Lung (tissue), 13 donors: ENCODE data around the gene MAJIN. TPM values are rescaled to one million over a fixed set of nuclear protein-coding genes. Genes with fewer than 3 reads are reported as not detected.
A peak's percentile ranks its signal among the peaks of the same experiment; 100 is the strongest.

Experiments
- ATAC-seq: fragments of 200-7000 bp; cut with Tn5 transposase; one replicate; pipeline ENCODE4 v1.9.1; 2020; ENCODE audit warnings: moderate number of reproducible peaks; ENCODE audit not compliant: insufficient read depth, low FRiP score
- DNase-seq, 3 donors: peaks; one replicate each; pipeline ENCODE4 v3.0.0-alpha.2; 2013 to 2017
- H3K27ac ChIP-seq, 2 donors: one replicate each; pipeline ENCODE4 v1.5.1; 2013; ENCODE audit warnings: mild to moderate bottlenecking in 2 of 2, moderate library complexity in 2 of 2, control low read depth in 1 of 2, inconsistent platforms in 1 of 2, low read depth in 1 of 2, low read length in 1 of 2
- H3K27me3 ChIP-seq, 3 donors: one replicate each; pipeline ENCODE4 v1.5.1; 2013; ENCODE audit warnings: low read length in 2 of 3; ENCODE audit not compliant: control insufficient read depth in 3 of 3, insufficient read depth in 3 of 3
- H3K36me3 ChIP-seq, 4 donors: one replicate each; pipeline ENCODE4 v1.5.1; 2013; ENCODE audit warnings: low read length in 4 of 4, mild to moderate bottlenecking in 1 of 4, moderate library complexity in 1 of 4; ENCODE audit not compliant: control insufficient read depth in 4 of 4, insufficient read depth in 4 of 4
- H3K4me1 ChIP-seq, 5 donors: one replicate each; pipeline ENCODE4 v1.5.1; 2013; ENCODE audit warnings: low read length in 5 of 5, mild to moderate bottlenecking in 2 of 5, moderate library complexity in 1 of 5; ENCODE audit not compliant: control insufficient read depth in 5 of 5, insufficient read depth in 5 of 5
- H3K4me3 ChIP-seq: one replicate; pipeline ENCODE4 v1.5.1; 2013; ENCODE audit warnings: mild to moderate bottlenecking, control low read depth, moderate library complexity
- H3K9ac ChIP-seq, 2 donors: one replicate each; pipeline ENCODE4 v1.5.1; 2013; ENCODE audit warnings: low read length in 2 of 2, control low read depth in 1 of 2; ENCODE audit not compliant: insufficient read depth in 1 of 2
- H3K9me3 ChIP-seq, 4 donors: one replicate each; pipeline ENCODE4 v1.5.1; 2013; ENCODE audit warnings: low read length in 3 of 4, mild to moderate bottlenecking in 1 of 4, moderate library complexity in 1 of 4; ENCODE audit not compliant: control insufficient read depth in 4 of 4, insufficient read depth in 3 of 4
- CTCF ChIP-seq: IDR thresholded peaks from 2 replicates; pipeline ENCODE4 v1.5.1; 2012; ENCODE audit warnings: mild to moderate bottlenecking; ENCODE audit errors: control extremely low read depth, extremely low read depth
- WGBS, 2 donors: extraction: QIAGEN DNeasy Blood & Tissue Kit; methylation state at CpG; one replicate each; pipeline ENCODE4 v1.1.7; 2013; 5-methylcytosine and 5-hydroxymethylcytosine counted together
- polyA plus RNA-seq, 2 donors: library from polyadenylated mRNA; stranded (reverse); fragments of 200-250 nt; gene quantifications; one replicate each; pipeline ENCODE4 v1.2.1, GENCODE V29; 2013
- small RNA-seq: library from RNA; depleted of rRNA; stranded (forward); fragments of <200 nt; gene quantifications from one replicate; pipeline ENCODE3, GENCODE V24; 2014; ENCODE audit warnings: low replicate concordance
- total RNA-seq, 2 donors: library from RNA; depleted of rRNA in 1 of 2; stranded (reverse); fragments of >200 nt in 1 of 2; gene quantifications; one replicate each; pipeline ENCODE4 v1.2.1, GENCODE V29; 2014 to 2021
- donor health status: control.
- donor health status: control.
- donor health status: Bipolar disorder and iron deficiency.
- donor health status: healthy.
- donor health status: DM: yes; HTN: yes; CAD: no.

MAJIN gene
- total and polyA plus RNA-seq, 4 donors: 0.24 to 0.55 (median 0.39) TPM; not detected in 1

- Histone ChIP-seq H3K27ac (no peak overlapping the region), H3K4me1 (peaks cover 0 to 11% (median 6%) of the 10 kb centered on the region in 5 donors), H3K9me3 (no peaks in the 10 kb centered on the region), H3K27me3 (no peaks in the 10 kb centered on the region), H3K36me3 (no peaks in the 10 kb centered on the region), H3K4me3 (no peak overlapping the region), H3K9ac (peak overlapping the region in 1 of 2 donors; percentile 43)
- ATAC-seq (no peak), DNase-seq (no peak)
- 68 to 75% methylated on average over 9 of the region's 9 CpGs for WGBS, 2 donors
- TF ChIP-seq CTCF: no peak
Observed at GRCh38 chr11:64888729-64889511, 83.0 kb downstream of the MAJIN start.

- Histone ChIP-seq H3K27ac (peak overlapping the region in 1 of 2 donors; percentile 13), H3K4me3 (no peak overlapping the region), H3K4me1 (peaks cover 0 to 11% (median 6%) of the 10 kb centered on the region in 5 donors), H3K27me3 (no peaks in the 10 kb centered on the region), H3K36me3 (no peaks in the 10 kb centered on the region), H3K9me3 (no peaks in the 10 kb centered on the region), H3K9ac (peak overlapping the region in 1 of 2 donors; percentile 48)
- ATAC-seq: no peak
- no peak for TF ChIP-seq CTCF
- no peak for DNase-seq
- 68 to 73% methylated on average over 8 of the region's 8 CpGs for WGBS, 2 donors
Observed at GRCh38 chr11:64888406-64888728, 83.5 kb downstream of the MAJIN start.

Small RNA genes lying within 50 kb of the gene (small RNA-seq; reads per million reads assigned to genes)
- gene MIR6749 (0.06 reads per million), gene MIR6750 (not detected), gene MIR6879 (not detected)

Other genes starting within 250 kb of the MAJIN start
- 1 to 10 TPM; 1.7 to 6.6 TPM for gene NRXN2, start 248.9 kb downstream of the MAJIN start, total RNA-seq
- gene NRXN2, start 248.9 kb downstream of the MAJIN start, polyA plus RNA-seq: under 1 TPM; 0.39 to 0.56 TPM
- 10 to 100 TPM; 20.0 to 39.3 TPM for gene RASGRP2, start 228.0 kb downstream of the MAJIN start, total RNA-seq
- 10 to 100 TPM; 22.2 to 46.4 TPM for gene RASGRP2, start 228.0 kb downstream of the MAJIN start, polyA plus RNA-seq
- 1 to 10 TPM; 3.7 to 3.8 TPM for gene PYGM, start 212.1 kb downstream of the MAJIN start, total RNA-seq
- 1 to 10 TPM; 1.2 TPM for gene PYGM, start 212.1 kb downstream of the MAJIN start, polyA plus RNA-seq
- 100 to 1,000 TPM; 196 to 213 TPM for gene SF1, start 193.6 kb downstream of the MAJIN start, total RNA-seq
- gene SF1, start 193.6 kb downstream of the MAJIN start, polyA plus RNA-seq: 10 to 100 TPM; 76.2 to 97.8 TPM
- gene MAP4K2, start 168.9 kb downstream of the MAJIN start, total RNA-seq: 10 to 100 TPM; 23.3 to 41.8 TPM
- 10 to 100 TPM; 15.0 to 24.3 TPM for gene MAP4K2, start 168.9 kb downstream of the MAJIN start, polyA plus RNA-seq
- 10 to 100 TPM; 18.8 to 24.9 TPM for gene MEN1, start 161.6 kb downstream of the MAJIN start, total RNA-seq
- 10 to 100 TPM; 15.0 to 18.5 TPM for gene MEN1, start 161.6 kb downstream of the MAJIN start, polyA plus RNA-seq
- gene CDC42BPG, start 127.5 kb downstream of the MAJIN start, total RNA-seq: 10 to 100 TPM; 11.2 to 23.5 TPM
- gene CDC42BPG, start 127.5 kb downstream of the MAJIN start, polyA plus RNA-seq: 1 to 10 TPM; 7.1 to 10.0 TPM
- gene EHD1, start 93.5 kb downstream of the MAJIN start, total RNA-seq: 100 to 1,000 TPM in 1 of 2 donors, 10 to 100 TPM in 1; 71.2 to 139 TPM
- 100 to 1,000 TPM in 1 of 2 donors, 10 to 100 TPM in 1; 42.1 to 144 TPM for gene EHD1, start 93.5 kb downstream of the MAJIN start, polyA plus RNA-seq
- gene ATG2A, start 54.9 kb downstream of the MAJIN start, total RNA-seq: 10 to 100 TPM; 17.4 to 32.5 TPM
- gene ATG2A, start 54.9 kb downstream of the MAJIN start, polyA plus RNA-seq: 10 to 100 TPM; 19.1 to 22.9 TPM
- gene PPP2R5B, start 47.4 kb downstream of the MAJIN start, total RNA-seq: 10 to 100 TPM in 1 of 2 donors, 1 to 10 TPM in 1; 9.8 to 27.8 TPM
- 10 to 100 TPM; 14.4 to 20.2 TPM for gene PPP2R5B, start 47.4 kb downstream of the MAJIN start, polyA plus RNA-seq
- gene GPHA2, start 36.2 kb downstream of the MAJIN start, total RNA-seq: not detected
- under 1 TPM in 1 of 2 donors, not detected in 1; 0.19 TPM for gene GPHA2, start 36.2 kb downstream of the MAJIN start, polyA plus RNA-seq
- 1 to 10 TPM; 2.9 to 6.3 TPM for gene BATF2, start 24.9 kb upstream of the MAJIN start, total RNA-seq
- 1 to 10 TPM; 3.7 to 7.4 TPM for gene BATF2, start 24.9 kb upstream of the MAJIN start, polyA plus RNA-seq
- 10 to 100 TPM; 37.4 to 95.4 TPM for gene ARL2, start 42.1 kb upstream of the MAJIN start, total RNA-seq
- gene ARL2, start 42.1 kb upstream of the MAJIN start, polyA plus RNA-seq: 100 to 1,000 TPM in 1 of 2 donors, 10 to 100 TPM in 1; 92.5 to 127 TPM
- gene SNX15, start 55.3 kb upstream of the MAJIN start, total RNA-seq: 10 to 100 TPM; 16.2 to 28.4 TPM
- 10 to 100 TPM; 18.4 to 19.4 TPM for gene SNX15, start 55.3 kb upstream of the MAJIN start, polyA plus RNA-seq
- 10 to 100 TPM in 1 of 2 donors, 1 to 10 TPM in 1; 5.1 to 17.6 TPM for gene SAC3D1, start 69.1 kb upstream of the MAJIN start, total RNA-seq
- gene SAC3D1, start 69.1 kb upstream of the MAJIN start, polyA plus RNA-seq: 10 to 100 TPM; 12.7 to 15.9 TPM
- gene NAALADL1, start 86.4 kb upstream of the MAJIN start, total RNA-seq: 10 to 100 TPM; 12.4 to 22.0 TPM
- gene NAALADL1, start 86.4 kb upstream of the MAJIN start, polyA plus RNA-seq: 10 to 100 TPM in 1 of 2 donors, 1 to 10 TPM in 1; 7.4 to 14.0 TPM
- 1 to 10 TPM; 2.2 to 2.7 TPM for gene CDCA5, start 111.9 kb upstream of the MAJIN start, total RNA-seq
- 1 to 10 TPM; 1.8 to 2.1 TPM for gene CDCA5, start 111.9 kb upstream of the MAJIN start, polyA plus RNA-seq
- gene ZFPL1, start 112.1 kb upstream of the MAJIN start, total RNA-seq: 10 to 100 TPM; 34.5 to 35.4 TPM
- 10 to 100 TPM; 35.1 to 45.8 TPM for gene ZFPL1, start 112.1 kb upstream of the MAJIN start, polyA plus RNA-seq
- 100 to 1,000 TPM; 128 to 164 TPM for gene VPS51, start 124.1 kb upstream of the MAJIN start, total RNA-seq
- gene VPS51, start 124.1 kb upstream of the MAJIN start, polyA plus RNA-seq: 100 to 1,000 TPM in 1 of 2 donors, 10 to 100 TPM in 1; 69.6 to 120 TPM
- gene TM7SF2, start 139.8 kb upstream of the MAJIN start, total RNA-seq: 10 to 100 TPM; 41.0 to 68.4 TPM
- 10 to 100 TPM; 30.3 to 82.7 TPM for gene TM7SF2, start 139.8 kb upstream of the MAJIN start, polyA plus RNA-seq
- gene ZNHIT2, start 145.6 kb upstream of the MAJIN start, total RNA-seq: 10 to 100 TPM in 1 of 2 donors, 1 to 10 TPM in 1; 6.3 to 19.6 TPM
- gene ZNHIT2, start 145.6 kb upstream of the MAJIN start, polyA plus RNA-seq: 10 to 100 TPM; 19.3 to 23.7 TPM
- gene FAU, start 150.0 kb upstream of the MAJIN start, total RNA-seq: 100 to 1,000 TPM; 334 to 904 TPM
- 1,000 to 10,000 TPM; 1,051 to 1,580 TPM for gene FAU, start 150.0 kb upstream of the MAJIN start, polyA plus RNA-seq
- gene MRPL49, start 150.2 kb upstream of the MAJIN start, total RNA-seq: 10 to 100 TPM; 35.6 to 44.3 TPM
- 10 to 100 TPM; 26.3 to 57.2 TPM for gene MRPL49, start 150.2 kb upstream of the MAJIN start, polyA plus RNA-seq
- gene SYVN1, start 162.4 kb upstream of the MAJIN start, total RNA-seq: 10 to 100 TPM; 38.8 to 80.7 TPM
- gene SYVN1, start 162.4 kb upstream of the MAJIN start, polyA plus RNA-seq: 10 to 100 TPM; 31.6 to 36.5 TPM
- not detected for gene SPDYC, start 198.1 kb upstream of the MAJIN start, total RNA-seq
- gene SPDYC, start 198.1 kb upstream of the MAJIN start, polyA plus RNA-seq: not detected
- 100 to 1,000 TPM; 106 to 265 TPM for gene CAPN1, start 209.8 kb upstream of the MAJIN start, total RNA-seq
- gene CAPN1, start 209.8 kb upstream of the MAJIN start, polyA plus RNA-seq: 100 to 1,000 TPM; 128 to 144 TPM